Measurements from ENCODE around the gene HIP1R. TPM values are rescaled to one million over a fixed set of nuclear protein-coding genes. Genes with fewer than 3 reads are reported as not detected.

HIP1R gene
- total and polyA plus RNA-seq, 2 experiments from 2014 or later = 8.0 to 22.1 TPM

GRCh38 chr12:122856999-122857671 is 21.9 kb downstream of the HIP1R start:
- no peaks in the 10 kb centered on the region for H3K27me3 ChIP-seq (ENCODE audit: insufficient read depth)
- H4K20me1 ChIP-seq (replicated peaks; ENCODE audit: insufficient read depth) = peaks cover 6% of the 10 kb centered on the region; the same call in 1 of the 2 replicates
- H3K36me3 Mint-ChIP-seq (ENCODE audit: low read depth) = no peaks in the 10 kb centered on the region; the same call in 2 of the 3 replicates
- no peak overlapping the region for H2AFZ ChIP-seq
- peaks cover 6% of the 10 kb centered on the region for H3K27me3 Mint-ChIP-seq (ENCODE audit: insufficient read depth, low read depth, poor library complexity)
- no peak overlapping the region for H3K27ac Mint-ChIP-seq
- TF ChIP-seq NANOG (IDR thresholded peaks at IDR 0.05; ENCODE audit: borderline replicate concordance) (no peak), ETS1 (IDR thresholded peaks at IDR 0.05) (no peak), STAT1 (IDR thresholded peaks at IDR 0.05; ENCODE audit: unreplicated experiment) (no peak), EZH2 (IDR thresholded peaks at IDR 0.05; ENCODE audit: low read depth, unreplicated experiment) (no peak), JUNB (IDR thresholded peaks at IDR 0.05; ENCODE audit: unreplicated experiment) (no peak), EZH2phosphoT487 (IDR thresholded peaks at IDR 0.05; ENCODE audit: unreplicated experiment) (no peak), ZNF331 (CRISPR knock-in tag; IDR thresholded peaks at IDR 0.05; ENCODE audit: low read depth) (no peak), REST (IDR thresholded peaks at IDR 0.05; ENCODE audit: unreplicated experiment) (no peak), ZNF462 (CRISPR knock-in tag; IDR thresholded peaks at IDR 0.05) (no peak), CREB1 (CRISPR knock-in tag; IDR thresholded peaks at IDR 0.05; ENCODE audit: low read depth) (no peak)
- no peak overlapping the region for H3K4me3 Mint-ChIP-seq
- H3K4me1 ChIP-seq (ENCODE audit: insufficient read depth) = no peaks in the 10 kb centered on the region
- H3K4me3 ChIP-seq = no peak overlapping the region
- no peak for DNase-seq (ENCODE audit: low spot score)
- H3K27ac ChIP-seq (ENCODE audit: low read depth) = no peak overlapping the region
- H3K36me3 ChIP-seq (ENCODE audit: insufficient read depth) = no peaks in the 10 kb centered on the region
- no peaks in the 10 kb centered on the region for H3K9me3 Mint-ChIP-seq
- H3K4me1 Mint-ChIP-seq = peaks cover 5% of the 10 kb centered on the region
- no peak for ATAC-seq
- no peaks in the 10 kb centered on the region for H3K9me2 ChIP-seq (ENCODE audit: insufficient read depth)
- H3K4me2 ChIP-seq = no peak overlapping the region
- H3K79me2 ChIP-seq (replicated peaks; ENCODE audit: insufficient read depth) = no peaks in the 10 kb centered on the region
- H3F3A ChIP-seq (replicated peaks; ENCODE audit: low read depth) = no peaks in the 10 kb centered on the region

Data from GM23338 (cell line).